ENCODE results near the gene DCDC2B. TPM values are rescaled to one million over a fixed set of nuclear protein-coding genes. Genes with fewer than 3 reads are reported as not detected.

Gene DCDC2B
- total and polyA plus RNA-seq, 9 of the 15 experiments (the other 6 are each of a cell fraction or from before 2014, with no cell fraction given): not detected

DNA sequence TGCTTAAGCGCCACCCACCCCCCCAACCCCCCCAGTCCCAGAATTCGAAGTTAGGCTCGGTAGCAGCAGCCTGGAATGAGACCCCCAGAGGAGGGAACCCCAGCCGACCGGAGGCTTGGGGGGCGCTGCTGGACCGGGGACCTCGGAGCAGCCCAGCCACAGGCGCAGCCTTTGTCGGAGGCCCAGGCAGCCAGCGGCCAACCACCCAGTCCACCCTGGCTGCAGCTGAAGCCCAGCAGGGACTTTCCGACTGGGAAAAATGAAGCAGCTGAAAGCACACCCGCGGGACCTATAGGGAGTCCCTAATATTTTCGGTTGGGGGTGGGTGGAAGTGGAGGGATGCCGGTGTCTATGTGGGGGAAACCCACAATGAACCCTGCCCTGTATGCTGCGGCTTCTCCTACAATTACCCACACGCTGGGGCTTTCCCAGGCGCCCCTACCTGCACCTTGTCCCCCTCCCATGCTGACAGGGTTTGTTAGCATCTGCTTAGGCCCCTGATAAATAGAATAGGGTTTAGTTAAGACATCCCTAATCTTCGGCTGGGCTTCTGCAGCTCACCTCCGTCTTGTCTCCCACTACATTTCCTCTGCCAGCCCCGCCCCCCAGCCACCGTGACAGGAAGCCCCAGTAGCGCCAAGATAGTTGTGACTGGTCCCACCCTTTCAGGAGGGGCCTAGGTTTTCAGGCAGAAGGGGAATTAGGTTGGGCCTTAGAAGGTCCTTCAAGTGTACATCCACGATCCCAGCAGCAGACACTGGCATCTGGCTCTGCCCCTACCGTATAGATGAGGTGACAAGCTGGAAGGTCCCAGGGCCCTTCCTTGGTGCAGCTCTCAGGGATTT is 7.7 kb upstream of the DCDC2B start (continued):
- TF ChIP-seq, protein P1, sequence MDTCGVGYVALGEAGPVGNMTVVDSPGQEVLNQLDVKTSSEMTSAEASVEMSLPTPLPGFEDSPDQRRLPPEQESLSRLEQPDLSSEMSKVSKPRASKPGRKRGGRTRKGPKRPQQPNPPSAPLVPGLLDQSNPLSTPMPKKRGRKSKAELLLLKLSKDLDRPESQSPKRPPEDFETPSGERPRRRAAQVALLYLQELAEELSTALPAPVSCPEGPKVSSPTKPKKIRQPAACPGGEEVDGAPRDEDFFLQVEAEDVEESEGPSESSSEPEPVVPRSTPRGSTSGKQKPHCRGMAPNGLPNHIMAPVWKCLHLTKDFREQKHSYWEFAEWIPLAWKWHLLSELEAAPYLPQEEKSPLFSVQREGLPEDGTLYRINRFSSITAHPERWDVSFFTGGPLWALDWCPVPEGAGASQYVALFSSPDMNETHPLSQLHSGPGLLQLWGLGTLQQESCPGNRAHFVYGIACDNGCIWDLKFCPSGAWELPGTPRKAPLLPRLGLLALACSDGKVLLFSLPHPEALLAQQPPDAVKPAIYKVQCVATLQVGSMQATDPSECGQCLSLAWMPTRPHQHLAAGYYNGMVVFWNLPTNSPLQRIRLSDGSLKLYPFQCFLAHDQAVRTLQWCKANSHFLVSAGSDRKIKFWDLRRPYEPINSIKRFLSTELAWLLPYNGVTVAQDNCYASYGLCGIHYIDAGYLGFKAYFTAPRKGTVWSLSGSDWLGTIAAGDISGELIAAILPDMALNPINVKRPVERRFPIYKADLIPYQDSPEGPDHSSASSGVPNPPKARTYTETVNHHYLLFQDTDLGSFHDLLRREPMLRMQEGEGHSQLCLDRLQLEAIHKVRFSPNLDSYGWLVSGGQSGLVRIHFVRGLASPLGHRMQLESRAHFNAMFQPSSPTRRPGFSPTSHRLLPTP (IDR thresholded peaks at IDR 0.05; ENCODE audit: borderline replicate concordance, extremely low read depth, insufficient read length): no peak
- TF ChIP-seq EP300 (IDR thresholded peaks at IDR 0.05; ENCODE audit: low read length) (peak; percentile 12; the same call in 1 of the 2 replicates), MAFK (IDR thresholded peaks at IDR 0.05; ENCODE audit: low read length) (no peak), LCOR (CRISPR knock-in tag; IDR thresholded peaks at IDR 0.05) (0 out of 2 replicates have a peak, but pooled peaks have one; percentile 47), GABPA (tag; conservative IDR thresholded peaks at IDR 0.05; ENCODE audit: low read depth) (peak; percentile 66), PTTG1 (tag; IDR thresholded peaks at IDR 0.05; ENCODE audit: low read depth) (no peak), POU5F1 (IDR thresholded peaks at IDR 0.05; ENCODE audit: borderline replicate concordance, low read depth, low read length, partially characterized antibody) (no peak), ZFX (CRISPR knock-in tag; IDR thresholded peaks at IDR 0.05) (peak; percentile 51), HMGN3 (IDR thresholded peaks at IDR 0.05; ENCODE audit: borderline replicate concordance, extremely low read depth, insufficient read length, low read depth, low read length) (peak; percentile 2), MBD2 (IDR thresholded peaks at IDR 0.05; ENCODE audit: borderline replicate concordance, low read depth) (peak; percentile 30; the same call in 1 of the 2 replicates), MYNN (IDR thresholded peaks at IDR 0.05) (no peak), MYNN (CRISPR knock-in tag; IDR thresholded peaks at IDR 0.05) (no peak), MYC (IDR thresholded peaks at IDR 0.05; ENCODE audit: low read depth, low read length) (peak; percentile 11; the same call in 1 of the 2 replicates), MYC (CRISPR knock-in tag; IDR thresholded peaks at IDR 0.05; ENCODE audit: borderline replicate concordance, low read depth) (no peak), RBFOX2 (IDR thresholded peaks at IDR 0.05; ENCODE audit: low read depth, low read length) (peak; percentile 48), ZNF224 (CRISPR knock-in tag; IDR thresholded peaks at IDR 0.05) (0 out of 2 replicates have a peak, but pooled peaks have one; percentile 28)
- TF ChIP-seq, protein P2, sequence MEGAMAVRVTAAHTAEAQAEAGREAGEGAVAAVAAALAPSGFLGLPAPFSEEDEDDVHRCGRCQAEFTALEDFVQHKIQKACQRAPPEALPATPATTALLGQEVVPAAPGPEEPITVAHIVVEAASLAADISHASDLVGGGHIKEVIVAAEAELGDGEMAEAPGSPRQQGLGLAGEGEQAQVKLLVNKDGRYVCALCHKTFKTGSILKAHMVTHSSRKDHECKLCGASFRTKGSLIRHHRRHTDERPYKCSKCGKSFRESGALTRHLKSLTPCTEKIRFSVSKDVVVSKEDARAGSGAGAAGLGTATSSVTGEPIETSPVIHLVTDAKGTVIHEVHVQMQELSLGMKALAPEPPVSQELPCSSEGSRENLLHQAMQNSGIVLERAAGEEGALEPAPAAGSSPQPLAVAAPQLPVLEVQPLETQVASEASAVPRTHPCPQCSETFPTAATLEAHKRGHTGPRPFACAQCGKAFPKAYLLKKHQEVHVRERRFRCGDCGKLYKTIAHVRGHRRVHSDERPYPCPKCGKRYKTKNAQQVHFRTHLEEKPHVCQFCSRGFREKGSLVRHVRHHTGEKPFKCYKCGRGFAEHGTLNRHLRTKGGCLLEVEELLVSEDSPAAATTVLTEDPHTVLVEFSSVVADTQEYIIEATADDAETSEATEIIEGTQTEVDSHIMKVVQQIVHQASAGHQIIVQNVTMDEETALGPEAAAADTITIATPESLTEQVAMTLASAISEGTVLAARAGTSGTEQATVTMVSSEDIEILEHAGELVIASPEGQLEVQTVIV (CRISPR knock-in tag; IDR thresholded peaks at IDR 0.05; ENCODE audit: borderline replicate concordance): no peak; the same call in 1 of the 2 replicates
- TF ChIP-seq, protein P3, sequence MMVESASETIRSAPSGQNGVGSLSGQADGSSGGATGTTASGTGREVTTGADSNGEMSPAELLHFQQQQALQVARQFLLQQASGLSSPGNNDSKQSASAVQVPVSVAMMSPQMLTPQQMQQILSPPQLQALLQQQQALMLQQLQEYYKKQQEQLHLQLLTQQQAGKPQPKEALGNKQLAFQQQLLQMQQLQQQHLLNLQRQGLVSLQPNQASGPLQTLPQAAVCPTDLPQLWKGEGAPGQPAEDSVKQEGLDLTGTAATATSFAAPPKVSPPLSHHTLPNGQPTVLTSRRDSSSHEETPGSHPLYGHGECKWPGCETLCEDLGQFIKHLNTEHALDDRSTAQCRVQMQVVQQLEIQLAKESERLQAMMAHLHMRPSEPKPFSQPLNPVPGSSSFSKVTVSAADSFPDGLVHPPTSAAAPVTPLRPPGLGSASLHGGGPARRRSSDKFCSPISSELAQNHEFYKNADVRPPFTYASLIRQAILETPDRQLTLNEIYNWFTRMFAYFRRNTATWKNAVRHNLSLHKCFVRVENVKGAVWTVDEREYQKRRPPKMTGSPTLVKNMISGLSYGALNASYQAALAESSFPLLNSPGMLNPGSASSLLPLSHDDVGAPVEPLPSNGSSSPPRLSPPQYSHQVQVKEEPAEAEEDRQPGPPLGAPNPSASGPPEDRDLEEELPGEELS (CRISPR knock-in tag; IDR thresholded peaks at IDR 0.05; ENCODE audit: borderline replicate concordance): peak; percentile 47; the same call in 1 of the 2 replicates

Data from K562 (cell line).